Measurements from ENCODE around the gene HRG. TPM values are rescaled to one million over a fixed set of nuclear protein-coding genes. Genes with fewer than 3 reads are reported as not detected.

HRG gene
- total and polyA plus RNA-seq, 2 of the 8 experiments (the other 6 are each of a cell fraction or from before 2014, with no cell fraction given), result 0.03 to 0.15 TPM

- no peak overlapping the region for H2BK12ac ChIP-seq (ENCODE audit: low read depth, low read length)
- no peak overlapping the region for H3K4me2 ChIP-seq (ENCODE audit: insufficient read depth in 1 of 2, low read depth in 2 of 2, low read length in 2 of 2)
- H3K27ac ChIP-seq (ENCODE audit: low read depth, low read length), result no peak overlapping the region
- ChIA-PET POLR2A (ENCODE audit: partially characterized antibody) (interaction anchor here (1.0 kb wide), 1 partner anchor 114 kb away, joined by 3 read pairs; no protein-coding TSS in a partner anchor), CTCF (ENCODE audit: partially characterized antibody) (interaction anchor here (1.1 to 1.3 kb wide), 2 partner anchors 9 to 21 kb away, joined by 3 to 4 read pairs; no protein-coding TSS in a partner anchor)
- no peaks in the 10 kb centered on the region for H4K20me1 ChIP-seq (replicated peaks in 1 of 2; ENCODE audit: control insufficient read depth in 1 of 2, insufficient read depth in 2 of 2, low read length in 2 of 2)
- H3K79me1 ChIP-seq (ENCODE audit: low read depth, low read length), result no peaks in the 10 kb centered on the region
- no peak overlapping the region for H2AK5ac ChIP-seq (ENCODE audit: low read depth, low read length)
- no peak for DNase-seq (ENCODE audit: low read depth in 1 of 2, low spot score in 2 of 2)
- H4K91ac ChIP-seq (replicated peaks; ENCODE audit: insufficient read length, low read length), result no peak overlapping the region
- no peak overlapping the region for H2BK20ac ChIP-seq (ENCODE audit: low read length)
- H2BK120ac ChIP-seq (replicated peaks; ENCODE audit: low read depth, low read length), result no peak overlapping the region
- no peaks in the 10 kb centered on the region for H3K9me3 ChIP-seq (ENCODE audit: insufficient read depth in 2 of 2, low read depth in 1 of 2, low read length in 1 of 2)
- H3K14ac ChIP-seq (ENCODE audit: insufficient read length), result no peak overlapping the region
- H3K27me3 ChIP-seq (replicated peaks in 1 of 4; ENCODE audit: control insufficient read depth in 3 of 4, extremely low read depth in 1 of 4, insufficient read depth in 3 of 4, low read length in 3 of 4), result no peaks in the 10 kb centered on the region
- no peak overlapping the region for H2BK15ac ChIP-seq (ENCODE audit: low read length)
- H3K9ac ChIP-seq (replicated peaks in 1 of 4; ENCODE audit: extremely low read depth in 1 of 4, low read depth in 3 of 4, low read length in 3 of 4), result no peak overlapping the region
- no peak overlapping the region for H3K4ac ChIP-seq (replicated peaks; ENCODE audit: insufficient read length, low read depth, low read length)
- no peak overlapping the region for H2AFZ ChIP-seq (ENCODE audit: low read length)
- no peak overlapping the region for H3K4me3 ChIP-seq (ENCODE audit: extremely low read depth in 1 of 4, insufficient read depth in 2 of 4, low read depth in 3 of 4, low read length in 4 of 4)
- H3K36me3 ChIP-seq (ENCODE audit: control insufficient read depth in 2 of 4, insufficient read depth in 4 of 4, low read length in 3 of 4), result no peaks in the 10 kb centered on the region
- no peak overlapping the region for H3K23ac ChIP-seq (ENCODE audit: insufficient read length)
- H3K23me2 ChIP-seq (ENCODE audit: low read depth, low read length), result no peaks in the 10 kb centered on the region; the same call in 1 of the 2 replicates
- no peak overlapping the region for H2BK5ac ChIP-seq (ENCODE audit: low read depth, low read length)
- peaks cover 0 to 4% (median 2%) of the 10 kb centered on the region in 4 experiments; a peak in 3 of 7 replicates for H3K4me1 ChIP-seq (replicated peaks in 1 of 4; ENCODE audit: control insufficient read depth in 3 of 4, insufficient read depth in 4 of 4, low read length in 3 of 4)
- H3K18ac ChIP-seq (ENCODE audit: extremely low read depth, low read length), result no peak overlapping the region
- H3K56ac ChIP-seq (replicated peaks; ENCODE audit: insufficient read length, low read depth, low read length), result no peak overlapping the region
- H3K79me2 ChIP-seq (ENCODE audit: control insufficient read depth in 1 of 2, insufficient read depth in 2 of 2, low read length in 2 of 2), result no peaks in the 10 kb centered on the region
- no peak overlapping the region for H4K5ac ChIP-seq (ENCODE audit: insufficient read length, low read depth, low read length)
- no peak overlapping the region for H4K8ac ChIP-seq (ENCODE audit: extremely low read depth, insufficient read depth, low read length)
- no peak for FAIRE-seq
- TF ChIP-seq ATF2 (IDR thresholded peaks at IDR 0.05; ENCODE audit: low read length), result no peak
- TF ChIP-seq POU5F1 (IDR thresholded peaks at IDR 0.05; ENCODE audit: low read depth, low read length), result no peak
- no peak for TF ChIP-seq RFX5 (IDR thresholded peaks at IDR 0.05; ENCODE audit: borderline replicate concordance, low read depth, low read length)
- TF ChIP-seq JUND (IDR thresholded peaks at IDR 0.05; ENCODE audit: low read length), result no peak
- no peak for TF ChIP-seq CHD1 (IDR thresholded peaks at IDR 0.05; ENCODE audit: low read depth, low read length)
- TF ChIP-seq CTCF (IDR thresholded peaks at IDR 0.05; ENCODE audit: control extremely low read depth in 1 of 3, insufficient read depth in 1 of 3, low read depth in 1 of 3, low read length in 3 of 3), result no peak
- no peak for TF ChIP-seq CEBPB (IDR thresholded peaks at IDR 0.05; ENCODE audit: low read depth, low read length)
- no peak for TF ChIP-seq KDM1A (IDR thresholded peaks at IDR 0.05; ENCODE audit: borderline replicate concordance, low read length)
- TF ChIP-seq CBX8 (IDR thresholded peaks at IDR 0.05; ENCODE audit: borderline replicate concordance, low read depth, low read length), result no peak
- TF ChIP-seq SUZ12 (IDR thresholded peaks at IDR 0.05; ENCODE audit: low read length), result no peak
- TF ChIP-seq SP4 (IDR thresholded peaks at IDR 0.05; ENCODE audit: low read length), result no peak
Measured at GRCh38 chr3:186670155-186670554, 4.3 kb downstream of the HRG start.
